GM13977 (cell line): ENCODE data around the gene INTS1.

Source experiments
- DNase-seq: peaks from one replicate; pipeline ENCODE4 v3.0.0; 2012; ENCODE audit warnings: low spot score
- CTCF ChIP-seq: IDR thresholded peaks from 2 replicates; pipeline ENCODE4 v1.5.1; 2012; ENCODE audit warnings: mild to moderate bottlenecking, control low read depth; ENCODE audit not compliant: insufficient read depth; ENCODE audit errors: extremely low read depth, missing control alignments
- in situ Hi-C: fragments of 300-500 bp; cut with MboI; formaldehyde crosslinking; loops from one replicate; pipeline ENCODE4 v1.12.0; 2022; ENCODE audit warnings: low sequenced_read_pairs, low pct_unique_long_range_greater_than_20kb, mixed read lengths, inconsistent platforms; ENCODE audit not compliant: unreplicated experiment

Gene INTS1

GRCh38 chr7:1549357-1550004, 45.3 kb upstream of the INTS1 start:
- in situ Hi-C loops = loop anchor here (25.0 kb wide), 1 partner anchor 788 kb away; no protein-coding TSS in a partner anchor
- TF ChIP-seq CTCF = no peak
- DNase-seq = no peak

GRCh38 chr7:1548944-1549343, 44.8 kb upstream of the INTS1 start:
- TF ChIP-seq CTCF = no peak
- in situ Hi-C loops = no loop called here
- no peak for DNase-seq

GRCh38 chr7:1548438-1548831, 44.2 kb upstream of the INTS1 start:
- TF ChIP-seq CTCF = no peak
- no peak for DNase-seq
- in situ Hi-C loops = no loop called here

- no peak for DNase-seq
- in situ Hi-C loops = no loop called here
- no peak for TF ChIP-seq CTCF
These were observed 43.7 kb upstream of the INTS1 start for GRCh38 chr7:1547777-1548437.

- in situ Hi-C loops = no loop called here
- TF ChIP-seq CTCF = no peak
- no peak for DNase-seq
These were observed 43.0 kb upstream of the INTS1 start for GRCh38 chr7:1546909-1547776.

- no peak for DNase-seq
- no peak for TF ChIP-seq CTCF
- in situ Hi-C loops = no loop called here
These were observed 42.2 kb upstream of the INTS1 start for GRCh38 chr7:1546274-1546908.
